PC-3 (cell line): ENCODE measurements around the gene ARFGAP3. TPM values are rescaled to one million over a fixed set of nuclear protein-coding genes. Genes with fewer than 3 reads are reported as not detected.
A peak's percentile ranks its signal among the peaks of the same experiment; 100 is the strongest.

ENCODE experiments used
- ATAC-seq: fragments of 200-7000 bp; cut with Tn5 transposase; 2 replicates; pipeline ENCODE4 v1.9.1; 2020; ENCODE audit warnings: mild to moderate bottlenecking, moderate library complexity
- BruUV-seq: library from RNA; stranded (reverse); fragments of 400-500 nt; replicated peaks from 2 replicates; lab custom pipeline; 2021; lab: Mats Ljungman, UMichigan
- CTCF ChIA-PET: fragments of 300-600 bp; sonication (Branson Sonifier 250); formaldehyde crosslinking; loops from one replicate; lab custom pipeline; 2022; ENCODE audit warnings: antibody characterized with exemption; lab: Charles Lee
- POLR2A ChIA-PET: fragments of 300-600 bp; sonication (Branson Sonifier 250); formaldehyde crosslinking; loops from one replicate; lab custom pipeline; 2022; ENCODE audit warnings: antibody characterized with exemption; ENCODE audit not compliant: unreplicated experiment; lab: Charles Lee
- DNase-seq: peaks from one replicate; pipeline ENCODE4 v3.0.0-alpha.2; 2015
- H2AFZ ChIP-seq: fragments of 300-600 bp; sonication (generic); 2 replicates; pipeline ENCODE4 v1.6.0; 2016; ENCODE audit warnings: antibody characterized with exemption, low read length
- H3F3A ChIP-seq: fragments of 300-600 bp; sonication (generic); one replicate; pipeline ENCODE4 v1.6.0; 2017; ENCODE audit warnings: antibody characterized with exemption, low read length, control low read depth, mild to moderate bottlenecking; ENCODE audit not compliant: unreplicated experiment
- H3K27ac ChIP-seq: fragments of 300-600 bp; sonication (generic); 2 replicates; pipeline ENCODE4 v1.5.1; 2016; ENCODE audit warnings: mild to moderate bottlenecking, low read length
- H3K27me3 ChIP-seq: fragments of 300-600 bp; sonication (generic); 2 replicates; pipeline ENCODE4 v1.6.1; 2016; ENCODE audit warnings: low read length, mixed read lengths
- H3K36me3 ChIP-seq: fragments of 300-600 bp; sonication (generic); 2 replicates; pipeline ENCODE4 v1.6.1; 2016; ENCODE audit warnings: low read depth, mixed run types, low read length, mixed read lengths
- H3K4me1 ChIP-seq: fragments of 300-600 bp; sonication (generic); 2 replicates; pipeline ENCODE4 v1.5.1; 2016; ENCODE audit warnings: low read length; ENCODE audit not compliant: insufficient read depth
- H3K4me2 ChIP-seq: fragments of 300-600 bp; sonication (generic); 2 replicates; pipeline ENCODE4 v1.6.0; 2016; ENCODE audit warnings: low read length
- H3K4me3 ChIP-seq: fragments of 300-600 bp; sonication (generic); 2 replicates; pipeline ENCODE4 v1.5.1; 2016; ENCODE audit warnings: mild to moderate bottlenecking, low read length, mixed read lengths
- H3K79me2 ChIP-seq: fragments of 300-600 bp; sonication (generic); 2 replicates; pipeline ENCODE4 v1.6.1; 2017; ENCODE audit warnings: low read length, mixed read lengths
- H3K9ac ChIP-seq: fragments of 300-600 bp; sonication (generic); 2 replicates; pipeline ENCODE4 v1.6.0; 2016; ENCODE audit warnings: mild to moderate bottlenecking, low read length
- H3K9me2 ChIP-seq: fragments of 300-600 bp; sonication (generic); replicated peaks from 2 replicates; pipeline ENCODE4 v1.6.1; 2016; ENCODE audit warnings: mixed run types, low read length, mixed read lengths
- H3K9me3 ChIP-seq: fragments of 300-600 bp; sonication (generic); 2 replicates; pipeline ENCODE4 v1.6.1; 2016; ENCODE audit warnings: low read length, mixed read lengths
- H4K20me1 ChIP-seq: fragments of 300-600 bp; sonication (generic); 2 replicates; pipeline ENCODE4 v1.6.1; 2016; ENCODE audit warnings: low read length, mixed read lengths
- EZH2 ChIP-seq: fragments of 300-600 bp; sonication (generic); IDR thresholded peaks from one replicate; pipeline ENCODE4 v1.6.1; 2017; ENCODE audit warnings: antibody characterized with exemption, mild to moderate bottlenecking, low read length; ENCODE audit not compliant: unreplicated experiment
- EZH2phosphoT487 ChIP-seq: fragments of 300-600 bp; sonication (generic); IDR thresholded peaks from 2 replicates; pipeline ENCODE4 v1.6.1; 2018; ENCODE audit warnings: mild to moderate bottlenecking, antibody characterized with exemption, low read length, borderline replicate concordance
- intact Hi-C: fragments of 100-400 bp; cut with micrococcal nuclease; formaldehyde crosslinking; loops from 2 replicates; pipeline ENCODE4 v1.9.0; 2023
- total RNA-seq: library from RNA; depleted of rRNA; stranded (reverse); fragments of >200 nt; gene quantifications from 2 replicates; pipeline ENCODE4 v1.2.3, GENCODE V29; 2014
- TF ChIP-seq, protein P1 (sequence below): fragments of 300-600 bp; sonication (generic); conservative IDR thresholded peaks from 2 replicates; pipeline ENCODE4 v1.5.1; 2017; ENCODE audit warnings: antibody characterized with exemption, low read depth, mild to moderate bottlenecking, low read length

Gene ARFGAP3
- total RNA-seq, 1 experiment from 2014 or later, result 19.2 TPM

DNA sequence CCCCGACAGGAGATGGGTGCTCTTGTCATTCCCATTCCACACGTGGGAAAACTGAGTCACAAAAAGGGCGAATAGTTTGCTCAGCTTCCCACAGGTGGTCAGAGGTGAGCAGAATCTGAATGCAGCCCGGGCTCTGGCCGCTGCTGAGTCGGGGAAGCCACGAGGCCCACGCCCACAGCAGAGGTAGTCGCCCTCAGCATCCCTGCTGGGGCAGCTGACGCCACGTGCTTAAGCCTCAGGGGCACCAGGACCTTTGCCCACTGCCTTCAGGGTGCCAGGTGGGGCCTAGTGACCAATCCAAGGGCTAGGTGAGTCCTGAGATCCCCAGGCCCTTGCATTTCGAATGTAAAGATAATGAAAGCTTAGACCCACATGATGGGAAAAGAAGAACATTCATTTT, 24.2 kb upstream of the ARFGAP3 start:
- Histone ChIP-seq H3F3A (no peaks in the 10 kb centered on the region), H3K4me3 (no peak overlapping the region), H3K27me3 (no peaks in the 10 kb centered on the region), H2AFZ (no peak overlapping the region), H3K79me2 (no peaks in the 10 kb centered on the region), H3K27ac (no peak overlapping the region), H3K4me2 (no peak overlapping the region), H4K20me1 (no peaks in the 10 kb centered on the region), H3K4me1 (no peaks in the 10 kb centered on the region), H3K9ac (no peak overlapping the region), H3K36me3 (no peaks in the 10 kb centered on the region; the same call in 1 of the 2 replicates), H3K9me3 (no peaks in the 10 kb centered on the region), H3K9me2 (no peaks in the 10 kb centered on the region)
- intact Hi-C loops, result no loop called here
- DNase-seq (no peak), ATAC-seq (no peak)
- ChIA-PET CTCF (no interaction called here), POLR2A (no interaction called here)
- no TSS peak for BruUV-seq
- TF ChIP-seq EZH2 (no peak), EZH2phosphoT487 (no peak)
- TF ChIP-seq, protein P1, sequence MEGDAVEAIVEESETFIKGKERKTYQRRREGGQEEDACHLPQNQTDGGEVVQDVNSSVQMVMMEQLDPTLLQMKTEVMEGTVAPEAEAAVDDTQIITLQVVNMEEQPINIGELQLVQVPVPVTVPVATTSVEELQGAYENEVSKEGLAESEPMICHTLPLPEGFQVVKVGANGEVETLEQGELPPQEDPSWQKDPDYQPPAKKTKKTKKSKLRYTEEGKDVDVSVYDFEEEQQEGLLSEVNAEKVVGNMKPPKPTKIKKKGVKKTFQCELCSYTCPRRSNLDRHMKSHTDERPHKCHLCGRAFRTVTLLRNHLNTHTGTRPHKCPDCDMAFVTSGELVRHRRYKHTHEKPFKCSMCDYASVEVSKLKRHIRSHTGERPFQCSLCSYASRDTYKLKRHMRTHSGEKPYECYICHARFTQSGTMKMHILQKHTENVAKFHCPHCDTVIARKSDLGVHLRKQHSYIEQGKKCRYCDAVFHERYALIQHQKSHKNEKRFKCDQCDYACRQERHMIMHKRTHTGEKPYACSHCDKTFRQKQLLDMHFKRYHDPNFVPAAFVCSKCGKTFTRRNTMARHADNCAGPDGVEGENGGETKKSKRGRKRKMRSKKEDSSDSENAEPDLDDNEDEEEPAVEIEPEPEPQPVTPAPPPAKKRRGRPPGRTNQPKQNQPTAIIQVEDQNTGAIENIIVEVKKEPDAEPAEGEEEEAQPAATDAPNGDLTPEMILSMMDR, result no peak

DNA sequence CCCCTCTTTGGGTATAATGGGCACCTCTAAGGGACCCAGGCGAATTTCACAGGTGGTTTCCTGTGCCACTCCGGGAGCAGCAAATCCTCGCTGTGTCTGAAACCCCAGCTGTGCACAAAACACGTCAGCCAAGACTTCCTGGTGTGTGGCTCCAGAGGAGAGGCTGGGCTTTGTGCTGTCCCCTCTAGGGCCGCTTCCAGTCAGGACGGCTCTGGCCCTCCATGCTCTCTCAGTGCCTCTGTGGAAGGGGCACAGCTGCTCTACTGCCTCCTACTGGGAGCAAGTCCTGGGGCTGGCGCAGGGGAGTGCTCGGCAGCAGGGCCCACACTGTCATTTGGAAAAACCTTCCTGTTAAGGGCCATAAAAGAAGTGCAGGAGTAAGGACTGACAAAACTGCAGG, 23.7 kb upstream of the ARFGAP3 start:
- no peak for DNase-seq
- no TSS peak for BruUV-seq
- ChIA-PET CTCF (no interaction called here), POLR2A (no interaction called here)
- Histone ChIP-seq H4K20me1 (no peaks in the 10 kb centered on the region), H3K36me3 (no peaks in the 10 kb centered on the region; the same call in 1 of the 2 replicates), H3K9ac (no peak overlapping the region), H3K27me3 (no peaks in the 10 kb centered on the region), H3K4me3 (no peak overlapping the region), H3K9me2 (no peaks in the 10 kb centered on the region), H3K27ac (no peak overlapping the region), H3K4me2 (no peak overlapping the region), H3F3A (no peaks in the 10 kb centered on the region), H3K9me3 (no peaks in the 10 kb centered on the region), H3K79me2 (no peaks in the 10 kb centered on the region), H3K4me1 (no peaks in the 10 kb centered on the region), H2AFZ (no peak overlapping the region)
- TF ChIP-seq, protein P1, result peak; percentile 39
- TF ChIP-seq EZH2, result no peak
- TF ChIP-seq EZH2phosphoT487, result no peak
- ATAC-seq, result no peak
- intact Hi-C loops, result no loop called here

DNA sequence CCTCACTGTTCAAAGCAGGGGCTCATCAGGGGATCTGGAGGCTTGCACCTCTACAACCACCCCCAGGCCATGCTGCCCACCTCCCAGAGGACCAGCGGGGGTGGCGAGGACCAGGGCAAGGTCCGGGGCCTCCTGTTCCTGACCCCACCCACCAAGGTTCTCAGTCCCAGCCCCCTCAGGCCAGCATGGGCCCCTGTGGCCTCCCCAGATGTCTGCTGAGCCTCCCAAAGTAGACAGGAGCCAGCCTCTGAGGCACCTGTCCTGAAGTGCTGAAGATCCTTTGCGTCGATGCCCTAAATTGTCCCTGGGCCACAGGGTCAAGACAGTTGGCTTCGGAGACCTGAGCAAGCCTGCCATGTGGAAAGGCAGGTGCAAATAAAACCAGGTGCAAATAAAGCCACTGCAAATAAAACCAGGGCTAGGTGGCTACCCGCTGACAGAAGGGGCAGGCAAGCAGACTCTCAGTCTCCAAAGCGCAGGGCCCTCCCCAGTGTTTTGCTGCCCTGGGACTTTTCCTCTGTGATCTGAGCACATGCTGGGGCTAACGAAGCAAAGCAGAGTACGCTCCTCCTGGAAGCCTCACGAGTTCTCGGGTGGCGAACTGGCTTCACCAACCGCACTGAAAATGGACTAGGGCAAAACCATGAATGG, 22.4 kb upstream of the ARFGAP3 start:
- Histone ChIP-seq H3K9me3 (no peaks in the 10 kb centered on the region), H4K20me1 (no peaks in the 10 kb centered on the region), H3F3A (no peaks in the 10 kb centered on the region), H3K79me2 (no peaks in the 10 kb centered on the region), H3K4me1 (no peaks in the 10 kb centered on the region), H3K27me3 (no peaks in the 10 kb centered on the region), H2AFZ (no peak overlapping the region), H3K27ac (no peak overlapping the region), H3K9ac (no peak overlapping the region), H3K4me3 (no peak overlapping the region), H3K4me2 (no peak overlapping the region), H3K9me2 (no peaks in the 10 kb centered on the region), H3K36me3 (no peaks in the 10 kb centered on the region; the same call in 1 of the 2 replicates)
- ATAC-seq (no peak), DNase-seq (no peak)
- intact Hi-C loops, result no loop called here
- ChIA-PET POLR2A (no interaction called here), CTCF (no interaction called here)
- BruUV-seq, result no TSS peak
- TF ChIP-seq, protein P1, result no peak
- TF ChIP-seq EZH2phosphoT487 (no peak), EZH2 (no peak)
